Heart right ventricle (tissue), 16 donors: ENCODE results near the gene CMIP. TPM values are rescaled to one million over a fixed set of nuclear protein-coding genes. Genes with fewer than 3 reads are reported as not detected.
"Not testable (repeated sequence)": the region's sequence is repeated elsewhere in the genome, so short reads cannot be mapped to it uniquely, and the experiment has no call there.

Experiments used
- ATAC-seq, 8 donors: fragments of 200-7000 bp; cut with Tn5 transposase; one replicate each; pipeline ENCODE4 v1.9.1; 2020; ENCODE audit warnings: mild to moderate bottlenecking in 8 of 8, moderate library complexity in 8 of 8, moderate number of reproducible peaks in 1 of 8
- DNase-seq, 2 donors: peaks; one replicate each; pipeline ENCODE4 v3.0.0-alpha.2; 2020
- H3K27ac ChIP-seq, 10 donors: fragments of 200-600 bp; sonication (generic) in 2 of 10; one replicate each; pipeline versions ENCODE4 v1.5.0 to v1.8.0; 2020 to 2022; ENCODE audit warnings: mild to moderate bottlenecking in 3 of 10
- H3K27me3 ChIP-seq, 7 donors: fragments of 200-600 bp; one replicate each; pipeline ENCODE4 v1.8.0; 2021 to 2022; ENCODE audit warnings: mild to moderate bottlenecking in 2 of 7
- H3K36me3 ChIP-seq, 9 donors: fragments of 200-600 bp; sonication (generic) in 1 of 9; one replicate each; pipeline versions ENCODE4 v1.5.0 to v1.8.0; 2020 to 2022; ENCODE audit warnings: mild to moderate bottlenecking in 2 of 9
- H3K4me1 ChIP-seq, 9 donors: fragments of 200-600 bp; sonication (generic) in 1 of 9; one replicate each; pipeline versions ENCODE4 v1.5.0 to v1.8.0; 2020 to 2022; ENCODE audit warnings: mild to moderate bottlenecking in 4 of 9
- H3K4me3 ChIP-seq, 10 donors: fragments of 200-600 bp; sonication (generic) in 2 of 10; one replicate each; pipeline versions ENCODE4 v1.5.0 to v1.8.0; 2020 to 2022; ENCODE audit warnings: mild to moderate bottlenecking in 7 of 10, moderate library complexity in 2 of 10
- H3K9me3 ChIP-seq, 11 donors: fragments of 200-600 bp in 10 of 11; sonication (generic) in 2 of 11; one replicate each; pipeline versions ENCODE4 v1.5.0 to v1.8.0; 2013 to 2022; ENCODE audit warnings: mild to moderate bottlenecking in 2 of 11, control low read depth in 1 of 11, moderate library complexity in 1 of 11
- CTCF ChIP-seq, 9 donors: fragments of 200-600 bp; sonication (generic) in 2 of 9; IDR thresholded peaks; one replicate each; pipeline versions ENCODE4 v1.5.0 to v1.8.0; 2021 to 2022; ENCODE audit warnings: antibody characterized with exemption in 9 of 9, mild to moderate bottlenecking in 5 of 9, moderate library complexity in 1 of 9
- WGBS, 2 donors: extraction: QIAGEN DNeasy Blood & Tissue Kit; methylation state at CpG; one replicate each; pipeline ENCODE4 v1.1.7; 2013; ENCODE audit warnings: inconsistent platforms in 1 of 2; 5-methylcytosine and 5-hydroxymethylcytosine counted together
- intact Hi-C, 10 donors: fragments of 100-400 bp; cut with DNase I; formaldehyde crosslinking; loops; one replicate each; pipeline versions ENCODE4 v1.11.1 to v1.14.2; 2022
- polyA plus RNA-seq, 2 donors: library from polyadenylated mRNA; stranded (reverse); fragments of 200-250 nt; gene quantifications; one replicate each; pipeline ENCODE4 v1.2.3, GENCODE V29; 2013
- total RNA-seq, 10 donors: library from RNA; stranded (reverse); fragmentation: NEBNext Ultra II Directional in 3 of 10; extraction: Animal tissue kit (Norgen Biotek cat#: 25700) in 3 of 10; gene quantifications; one replicate each; pipeline versions ENCODE4 v1.2.1 to v1.2.4, GENCODE V29; 2021 to 2023
- donor health status: Arrhythmogenic right ventricular cardiomyopathy.
- donor health status: ischemic (EF 13 %, LVEDD 7.1; RV severe dilation, severe dysfunction).
- donor health status: healthy with polysubstance abuse.
- donor health status: DM: no; HTN: yes; CAD: no.
- donor health status: DM: no; HTN: no; CAD: no.
- donor health status: ischemic (EF 25% LVEDD 6.9; RV normal size, moderate dysfunction).
- donor health status: ischemic (EF 25% LVEDD 5.7; RV mildly dilated, moderate dysfunction).
- donor health status: healthy.
- donor health status: DM: yes; HTN: yes; CAD: no.
- donor health status: Ischemic cardiomyopathy.
- donor health status: ischemic (EF 35%, LVEDD 5.7; RV mildly dilated, moderate dysfunction).
- donor health status: nonischemic (EF 11% LVEDD 7.7; RV severe dilation, severe dysfunction).
- donor health status: DM: yes; HTN: yes; CAD: no.
- donor health status: PGD.
- donor health status: ischemic (EF 29% LVEDD 5.4; RV normal size, mild dysfunction).
- donor health status: nonischemic (EF 23%, LVEDD 6.1; RV moderate dilation, normal function).

CMIP gene
- total and polyA plus RNA-seq, 12 donors = 5.4 to 32.8 (median 13.0) TPM

DNA sequence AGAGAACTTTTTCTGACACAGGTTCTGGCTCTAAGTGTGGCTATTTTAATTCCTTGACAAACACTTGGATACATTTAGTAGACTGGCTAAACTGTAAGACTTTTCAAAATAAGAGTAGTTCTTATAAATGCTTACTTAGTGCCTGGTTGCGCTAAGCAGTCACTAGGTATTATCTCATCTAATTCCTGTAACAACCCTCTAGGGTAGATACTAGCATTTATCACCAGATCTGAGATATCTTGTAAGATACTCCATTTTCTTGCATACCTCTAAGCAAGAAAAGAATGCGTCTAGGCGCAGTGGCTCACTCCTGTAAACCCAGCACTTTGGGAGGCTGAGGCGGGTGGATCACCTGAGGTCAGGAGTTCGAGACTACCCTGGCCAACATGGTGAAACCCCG lies 131.2 kb downstream of the CMIP start:
- H3K9me3 ChIP-seq = no peaks in the 10 kb centered on the region
- H3K4me3 ChIP-seq = no peak overlapping the region
- no peak for TF ChIP-seq CTCF (IDR thresholded peaks at IDR 0.05)
- H3K4me1 ChIP-seq = peaks cover 0 to 10% (median 0%) of the 10 kb centered on the region in 9 donors
- intact Hi-C loops = no loop called here
- H3K36me3 ChIP-seq = peaks cover 0 to 6% (median 0%) of the 10 kb centered on the region in 9 donors
- no peaks in the 10 kb centered on the region for H3K27me3 ChIP-seq
- WGBS, 2 donors = 96 to 98% methylated on average over 6 of the region's 6 CpGs
- DNase-seq (no peak), ATAC-seq (no peak)
- H3K27ac ChIP-seq = no peak overlapping the region

DNA sequence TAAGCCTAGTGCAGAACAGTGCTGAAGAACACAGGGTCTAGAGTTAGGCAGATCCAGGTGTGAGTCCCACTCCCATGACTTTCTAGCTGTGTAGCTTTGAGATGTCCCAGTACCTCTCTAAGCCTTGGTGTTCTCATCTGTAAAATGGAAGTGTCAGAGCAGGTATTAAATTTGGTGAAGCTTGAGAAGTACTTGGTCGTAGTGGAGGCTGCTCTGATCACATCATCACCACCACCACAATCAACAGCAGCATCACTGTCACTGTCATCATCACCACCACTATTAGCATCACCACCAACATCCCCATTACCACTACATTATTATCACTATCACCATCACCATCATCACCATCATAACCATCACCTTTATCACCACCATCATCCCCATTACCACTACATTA lies 132.1 kb downstream of the CMIP start:
- DNase-seq = no peak

GRCh38 chr16:81577272-81577671 lies 132.7 kb downstream of the CMIP start:
- H3K9me3 ChIP-seq, H3K27me3 ChIP-seq, ATAC-seq, intact Hi-C loops, H3K4me1 ChIP-seq, H3K27ac ChIP-seq, H3K36me3 ChIP-seq, DNase-seq, H3K4me3 ChIP-seq: not testable (repeated sequence)

More for the DNA sequence above, 132.1 kb downstream of the CMIP start:
- Histone ChIP-seq H3K36me3 (peaks cover 0 to 6% (median 0%) of the 10 kb centered on the region in 9 donors), H3K9me3 (no peaks in the 10 kb centered on the region), H3K27me3 (no peaks in the 10 kb centered on the region), H3K4me1 (peaks cover 0 to 8% (median 0%) of the 10 kb centered on the region in 9 donors), H3K27ac (no peak overlapping the region), H3K4me3 (no peak overlapping the region)
- intact Hi-C loops = no loop called here
- TF ChIP-seq CTCF (IDR thresholded peaks at IDR 0.05) = no peak
- ATAC-seq = no peak
- 97 to 100% methylated on average over 1 of the region's 1 CpG for WGBS, 2 donors

GRCh38 chr16:81578076-81578475 lies 133.5 kb downstream of the CMIP start:
- no peak for TF ChIP-seq CTCF (IDR thresholded peaks at IDR 0.05)
- DNase-seq (no peak), ATAC-seq (no peak)
- Histone ChIP-seq H3K27me3 (no peaks in the 10 kb centered on the region), H3K4me3 (no peak overlapping the region), H3K9me3 (no peaks in the 10 kb centered on the region), H3K27ac (no peak overlapping the region), H3K36me3 (no peaks in the 10 kb centered on the region), H3K4me1 (peaks cover 0 to 15% (median 0%) of the 10 kb centered on the region in 9 donors)
- 95 to 96% methylated on average over 2 of the region's 2 CpGs for WGBS, 2 donors
- intact Hi-C loops = no loop called here

- Histone ChIP-seq H3K9me3 (no peaks in the 10 kb centered on the region), H3K27me3 (no peaks in the 10 kb centered on the region), H3K4me1 (peaks cover 0 to 23% (median 0%) of the 10 kb centered on the region in 9 donors), H3K27ac (no peak overlapping the region), H3K4me3 (no peak overlapping the region), H3K36me3 (peaks cover 0 to 1% (median 0%) of the 10 kb centered on the region in 9 donors)
- TF ChIP-seq CTCF (IDR thresholded peaks at IDR 0.05) = no peak
- ATAC-seq = no peak
- 71 to 79% methylated on average over 9 of the region's 9 CpGs for WGBS, 2 donors
- DNase-seq = no peak
- intact Hi-C loops = no loop called here
Observed at GRCh38 chr16:81578636-81579413, 134.2 kb downstream of the CMIP start.
